GM21529 (cell line): ENCODE measurements around the gene C19orf73.
"Not testable (repeated sequence)": the region's sequence is repeated elsewhere in the genome, so short reads cannot be mapped to it uniquely, and the experiment has no call there.

ENCODE experiments used
- ATAC-seq: cut with Tn5 transposase; IDR thresholded peaks from one replicate; pipeline ENCODE4 v1.9.1; 2021; ENCODE audit not compliant: unreplicated experiment

Gene C19orf73

DNA sequence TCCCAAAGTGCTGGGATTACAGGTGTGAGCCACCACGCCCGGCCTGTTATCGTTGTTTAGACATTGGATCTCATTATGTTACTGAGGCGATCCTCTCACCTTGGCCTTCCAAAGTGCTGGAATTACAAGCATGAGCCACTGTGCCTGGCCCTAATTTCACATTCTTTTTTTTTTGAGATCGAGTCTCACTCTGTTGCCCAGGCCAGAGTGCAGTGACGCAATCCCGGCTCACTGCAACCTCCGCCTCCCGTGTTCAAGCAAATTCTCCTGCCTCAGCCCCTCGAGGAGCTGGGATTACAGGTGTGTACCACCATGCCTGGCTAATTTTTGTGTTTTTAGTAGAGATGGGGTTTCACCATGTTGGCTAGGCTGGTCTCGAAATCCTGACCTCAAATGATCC lies 4.3 kb upstream of the C19orf73 start:
- ATAC-seq = not testable (repeated sequence)

DNA sequence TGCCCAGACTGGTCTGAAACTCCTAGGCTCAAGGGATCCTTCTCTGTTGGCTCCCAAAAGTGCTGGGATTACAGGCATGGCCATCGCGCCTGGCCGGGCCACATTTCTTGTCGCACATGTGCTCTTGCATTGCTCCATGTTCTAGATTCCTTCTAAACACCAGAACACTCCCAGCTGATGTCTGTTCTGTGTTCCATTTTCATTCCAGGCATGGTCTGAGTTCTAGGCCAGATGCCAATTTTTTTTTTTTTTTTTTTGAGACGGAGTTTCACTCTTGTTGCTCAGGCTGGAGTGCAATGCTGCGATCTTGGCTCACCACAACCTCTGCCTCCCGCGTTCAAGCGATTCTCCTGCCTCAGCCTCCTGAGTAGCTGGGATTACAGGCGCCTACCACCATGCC lies 2.9 kb upstream of the C19orf73 start:
- ATAC-seq = not testable (repeated sequence)

DNA sequence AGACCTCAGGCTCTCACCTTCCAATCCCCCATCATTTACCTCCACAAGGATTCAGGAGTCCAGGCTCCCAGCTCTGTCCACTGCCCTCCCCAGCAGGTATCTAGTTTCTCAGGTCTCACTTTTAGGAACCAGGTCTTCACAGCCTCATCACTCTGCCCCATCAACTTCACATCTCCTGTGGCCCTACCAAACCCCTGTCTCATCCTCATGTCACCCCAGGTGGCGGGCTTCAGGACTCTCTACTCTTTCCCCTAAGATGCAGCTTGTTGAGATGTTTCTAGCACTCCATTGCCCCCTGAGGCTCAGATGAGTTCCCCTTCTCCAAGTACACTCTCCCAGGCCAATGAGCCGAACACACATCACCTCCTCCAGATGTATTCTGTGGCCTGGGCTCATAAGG lies 1.9 kb upstream of the C19orf73 start:
- no peak for ATAC-seq

DNA sequence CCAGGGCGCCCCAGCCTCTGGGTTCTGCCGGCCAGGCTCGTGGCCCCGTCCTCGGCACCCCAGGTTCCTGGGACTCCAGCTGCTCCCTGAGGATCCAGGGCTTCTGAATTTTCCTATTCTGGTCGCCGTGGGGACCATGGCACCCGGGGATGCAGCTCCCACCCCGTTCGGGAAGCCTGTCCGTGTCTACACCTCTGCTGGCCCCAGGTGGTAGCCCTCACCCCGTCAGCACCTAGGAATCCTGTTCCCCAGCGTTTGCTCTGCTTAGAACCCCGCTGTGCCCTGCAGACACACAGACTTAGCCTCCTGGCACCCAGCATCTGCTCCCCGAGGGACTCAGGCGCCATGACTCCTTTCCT lies 1.4 kb upstream of the C19orf73 start:
- no peak for ATAC-seq

DNA sequence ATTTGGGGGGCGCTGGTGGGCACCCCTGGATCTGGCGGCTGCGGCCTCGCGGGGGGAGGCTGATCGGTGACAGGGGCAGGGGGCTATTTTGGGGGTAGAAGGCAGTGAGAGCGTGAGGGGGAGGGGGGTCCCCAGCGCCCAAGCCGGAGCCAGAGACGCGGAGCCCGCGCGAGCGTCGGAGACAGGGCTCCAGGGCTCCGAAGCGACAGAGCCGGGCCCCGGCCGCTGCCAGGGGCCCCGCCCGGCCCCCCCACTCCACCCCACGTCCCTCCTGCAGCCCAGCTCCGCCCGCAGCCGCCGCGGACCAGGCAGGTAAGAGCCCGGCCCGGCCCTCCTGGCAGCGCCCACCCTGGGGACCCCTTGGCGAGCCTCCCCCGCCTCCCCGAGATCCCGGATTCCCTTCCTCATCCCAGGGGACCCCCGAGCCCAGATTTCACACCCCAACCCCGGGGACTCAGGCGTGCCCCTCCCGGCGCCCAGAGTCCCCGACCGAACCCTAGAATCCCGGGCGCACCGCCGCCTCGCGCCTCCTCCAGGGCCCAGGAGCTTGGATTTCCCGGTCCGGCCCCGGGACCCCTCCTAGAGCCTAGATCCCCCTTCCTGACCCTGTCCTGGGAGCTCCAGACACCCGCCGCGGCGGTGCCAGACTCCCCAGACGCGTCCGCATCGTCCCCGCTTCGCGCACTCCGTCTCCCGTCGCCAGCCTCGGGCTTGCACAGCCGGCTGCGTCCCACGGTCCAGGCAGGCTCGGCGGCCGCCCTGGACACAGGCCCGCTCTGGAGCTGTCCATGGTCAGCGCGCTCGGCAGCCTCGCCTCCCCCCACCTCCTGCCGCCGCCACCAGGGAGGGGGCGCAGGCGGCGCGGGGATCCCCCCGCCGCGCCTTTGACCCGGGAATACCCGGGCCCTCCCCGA lies 725 bp upstream of the C19orf73 start, which contains the start of gene PPFIA3:
Gene PPFIA3 (plus strand): TSS at position 134 of the 914 bp plus-strand sequence. CDS start 8,330 bp downstream, outside the sequence.
- no peak for ATAC-seq

DNA sequence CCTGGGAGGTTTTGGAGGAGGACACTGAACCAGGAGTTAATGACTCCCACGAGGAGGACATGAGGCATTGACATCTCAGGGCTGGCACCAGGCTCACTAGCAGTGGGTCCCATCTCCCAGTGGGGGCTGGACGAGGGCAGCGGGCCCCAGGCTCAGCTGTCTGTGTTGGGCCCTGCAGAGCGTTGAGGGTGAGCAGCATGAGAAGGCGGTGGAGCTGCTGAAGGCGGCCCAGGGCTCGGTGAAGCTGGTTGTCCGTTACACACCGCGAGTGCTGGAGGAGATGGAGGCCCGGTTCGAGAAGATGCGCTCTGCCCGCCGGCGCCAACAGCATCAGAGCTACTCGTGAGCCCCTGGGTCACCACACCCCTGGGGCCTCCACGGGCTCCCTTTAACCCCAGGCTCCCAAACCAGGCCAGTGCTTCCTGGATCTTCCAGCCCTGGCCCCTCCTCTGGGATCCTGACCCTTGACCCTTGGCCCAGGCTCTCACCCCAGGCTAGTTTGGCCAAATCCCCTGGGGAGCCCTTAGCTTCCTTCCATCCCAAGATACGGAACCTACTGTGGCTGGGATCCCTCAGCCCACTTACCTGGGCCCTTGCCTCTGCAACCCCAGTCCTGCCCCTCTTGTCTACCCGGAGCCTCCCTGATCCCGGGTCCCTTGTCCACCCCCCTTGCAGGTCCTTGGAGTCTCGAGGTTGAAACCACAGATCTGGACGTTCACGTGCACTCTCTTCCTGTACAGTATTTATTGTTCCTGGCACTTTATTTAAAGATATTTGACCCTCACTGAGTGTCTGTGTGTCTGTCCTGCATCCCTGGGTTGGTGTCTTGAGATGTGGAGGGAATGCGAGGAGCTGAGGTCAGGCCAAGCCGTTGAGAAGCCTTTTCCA lies 1.0 kb downstream of the C19orf73 start:
- no peak for ATAC-seq

DNA sequence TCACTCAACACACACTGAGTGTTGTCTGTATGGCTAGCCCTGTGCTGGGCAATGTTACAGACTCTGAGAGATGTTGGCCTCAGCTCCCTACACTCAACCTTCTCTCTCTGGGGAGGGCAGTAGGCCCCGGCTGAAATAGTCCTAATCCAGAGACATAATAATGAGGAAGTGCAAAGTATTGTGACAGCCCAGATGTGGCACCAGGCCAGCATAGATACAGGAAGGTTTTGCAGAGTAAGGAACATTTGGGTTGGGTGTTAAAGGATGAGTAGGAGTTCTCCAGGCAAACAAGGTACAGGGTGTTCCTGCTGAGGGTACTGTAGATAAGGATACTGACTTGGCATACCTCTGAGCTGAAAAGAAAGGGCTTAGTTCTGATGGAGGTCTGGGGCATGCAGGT lies 2.4 kb downstream of the C19orf73 start:
- ATAC-seq = no peak

DNA sequence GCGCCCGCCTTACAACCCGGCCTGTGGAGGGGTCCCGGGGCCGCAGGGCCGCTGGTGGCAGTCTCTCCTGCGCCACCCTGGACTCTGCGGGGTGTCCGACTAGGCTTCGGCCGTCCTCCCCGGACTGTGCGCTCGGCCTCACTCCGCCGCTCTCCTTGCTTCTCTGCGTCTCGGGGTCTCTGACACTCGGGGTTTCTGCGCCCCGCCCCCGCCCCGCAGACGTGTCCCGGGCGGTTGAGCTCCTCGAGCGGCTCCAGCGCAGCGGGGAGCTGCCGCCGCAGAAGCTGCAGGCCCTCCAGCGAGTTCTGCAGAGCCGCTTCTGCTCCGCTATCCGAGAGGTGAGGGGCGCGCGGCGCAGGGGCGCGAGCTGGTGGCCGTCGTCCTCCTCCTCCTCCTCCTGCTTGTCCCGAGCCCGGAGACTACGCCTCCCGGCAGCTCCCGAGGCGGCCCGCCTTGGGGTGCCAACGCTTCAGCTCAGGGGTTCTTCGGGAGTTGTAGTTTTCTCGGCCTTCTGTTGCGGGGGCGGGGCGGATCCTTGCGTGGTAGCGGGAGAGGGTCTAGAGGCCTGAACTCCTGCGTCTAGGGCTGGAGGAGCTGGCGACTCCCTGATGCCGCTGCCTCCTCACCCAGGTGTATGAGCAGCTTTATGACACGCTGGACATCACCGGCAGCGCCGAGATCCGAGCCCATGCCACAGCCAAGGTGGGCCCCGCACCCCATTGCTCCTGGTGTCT lies 4.1 kb downstream of the C19orf73 start:
- no peak for ATAC-seq

DNA sequence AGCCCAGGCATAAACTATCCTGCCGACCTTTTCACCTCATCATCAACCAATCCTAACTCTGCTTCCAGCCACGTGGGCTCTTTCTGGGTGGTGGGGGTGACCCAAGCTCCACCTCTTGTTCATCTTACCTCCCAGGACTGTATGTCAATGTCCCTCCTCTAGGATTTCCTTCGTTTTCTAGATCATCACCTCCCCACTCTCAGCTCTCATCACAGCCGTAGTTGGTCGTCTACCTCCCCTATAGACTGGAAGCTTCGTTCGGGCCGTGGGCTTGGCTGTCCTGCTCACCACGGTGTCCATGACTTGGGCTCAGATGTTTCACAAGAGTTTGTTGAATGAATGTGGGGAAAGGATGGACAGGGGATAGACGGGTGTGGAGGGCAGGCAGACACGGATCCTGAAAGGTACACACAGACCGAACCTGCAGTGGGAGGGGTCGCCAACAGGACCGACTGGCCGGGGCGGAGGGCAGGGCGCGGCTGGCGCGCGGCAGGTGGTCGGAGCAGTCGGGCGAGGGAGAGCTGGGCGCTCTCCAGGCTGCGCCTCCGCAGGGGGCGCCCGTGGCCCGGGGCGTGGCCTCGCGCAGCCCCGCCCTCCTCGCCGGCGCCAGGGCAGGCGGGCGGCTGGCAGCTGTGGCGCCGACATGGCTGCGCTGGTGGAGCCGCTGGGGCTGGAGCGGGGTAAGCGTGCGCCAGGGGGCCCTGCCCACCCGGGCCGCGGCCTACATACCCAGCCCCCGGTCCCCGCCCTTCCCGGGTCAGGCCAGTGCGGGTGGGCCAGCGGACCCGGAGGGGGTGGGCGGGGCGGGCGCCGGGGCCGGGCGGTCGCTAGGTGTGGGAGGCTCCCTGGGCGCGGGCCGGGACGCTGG lies 4.9 kb downstream of the C19orf73 start, which contains the start of gene LIN7B:
Gene LIN7B (plus strand): TSS at position 609 of the 868 bp plus-strand sequence. CDS start 35 bp downstream, at position 644.
- ATAC-seq = peak; percentile 55

DNA sequence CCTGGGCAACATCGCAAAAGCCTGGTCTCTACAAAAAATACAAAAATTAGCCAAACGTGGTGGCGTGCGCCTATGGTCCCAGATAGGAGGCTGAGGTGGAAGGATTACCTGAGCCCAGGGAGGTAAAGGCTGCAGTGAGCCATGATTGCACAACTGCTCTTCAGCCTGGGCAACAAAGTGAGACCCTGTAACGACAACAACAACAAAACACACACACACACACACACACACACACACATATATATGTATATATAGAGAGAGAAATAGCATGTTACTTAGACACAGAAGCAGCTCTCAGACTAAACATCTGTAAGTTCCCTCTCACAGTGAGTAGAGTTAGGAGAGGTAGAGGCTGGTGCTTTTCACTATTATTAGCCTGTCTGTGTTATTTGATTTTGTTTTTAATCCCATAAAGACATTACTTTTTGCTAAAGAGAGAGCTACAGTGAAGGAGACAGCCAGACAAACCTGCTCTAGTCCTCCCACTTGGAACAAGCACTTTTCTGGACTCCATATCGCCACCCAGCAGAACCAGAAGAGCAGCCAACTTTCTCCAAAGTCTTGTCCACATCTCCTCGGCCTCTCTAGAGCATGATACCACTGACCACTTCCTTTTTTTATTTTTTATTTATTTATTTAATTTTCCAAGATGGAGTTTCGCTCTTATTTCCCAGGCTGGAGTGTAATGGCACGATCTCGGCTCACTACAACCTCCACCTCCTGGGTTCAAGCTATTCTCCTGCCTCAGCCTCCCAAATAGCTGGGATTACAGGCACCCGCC lies 7.5 kb downstream of the C19orf73 start:
- ATAC-seq = no peak

DNA sequence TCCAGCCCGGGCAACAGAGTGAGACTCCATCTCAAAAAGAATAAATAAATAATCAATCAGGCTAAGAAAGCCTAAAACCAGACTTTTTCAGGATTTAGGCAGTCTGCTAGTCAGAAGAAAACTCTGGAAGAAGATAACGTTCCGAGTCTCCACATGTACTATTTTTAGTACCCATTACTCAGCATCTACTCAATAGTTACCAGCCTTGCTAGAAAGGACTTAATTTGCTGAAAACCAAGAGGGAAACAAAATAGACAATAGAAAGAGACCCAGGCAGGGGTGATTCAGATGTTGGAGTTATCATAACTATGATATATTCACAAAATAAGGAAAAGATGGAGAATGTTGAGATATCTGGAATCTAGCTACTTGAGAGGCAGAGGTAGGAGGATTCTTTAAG lies 8.4 kb downstream of the C19orf73 start:
- ATAC-seq = no peak

DNA sequence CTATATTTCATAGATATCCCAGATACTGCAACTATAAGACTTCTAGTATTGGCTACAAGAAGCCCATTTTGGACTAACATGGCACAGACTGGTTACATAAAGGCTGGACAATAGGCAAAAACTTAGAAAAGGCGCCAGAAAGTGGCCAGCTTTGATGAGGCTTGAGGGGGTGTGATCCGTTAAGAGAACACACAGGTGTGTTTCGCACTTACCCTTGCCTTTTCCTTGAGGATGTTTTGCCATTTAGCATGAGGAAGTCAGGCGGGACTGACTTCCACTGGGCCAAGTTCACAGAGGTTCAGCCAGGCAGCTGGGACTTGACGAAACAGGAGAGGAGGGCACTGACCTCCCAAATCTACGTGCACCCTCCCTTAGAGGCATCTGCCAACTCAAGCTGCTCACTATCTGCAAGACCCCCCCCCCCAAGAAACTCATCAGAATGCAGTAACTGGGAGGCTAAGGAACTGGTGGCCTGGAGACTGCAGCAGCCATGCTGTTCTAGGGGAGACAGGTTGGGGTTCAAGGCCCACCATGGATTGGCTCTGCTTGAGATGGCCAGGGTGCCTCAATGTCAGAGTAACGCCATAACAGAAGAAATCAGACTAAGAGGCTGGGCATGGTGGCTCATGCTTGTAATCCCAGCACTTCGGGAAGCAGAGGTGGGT lies 9.2 kb downstream of the C19orf73 start:
- ATAC-seq = no peak

DNA sequence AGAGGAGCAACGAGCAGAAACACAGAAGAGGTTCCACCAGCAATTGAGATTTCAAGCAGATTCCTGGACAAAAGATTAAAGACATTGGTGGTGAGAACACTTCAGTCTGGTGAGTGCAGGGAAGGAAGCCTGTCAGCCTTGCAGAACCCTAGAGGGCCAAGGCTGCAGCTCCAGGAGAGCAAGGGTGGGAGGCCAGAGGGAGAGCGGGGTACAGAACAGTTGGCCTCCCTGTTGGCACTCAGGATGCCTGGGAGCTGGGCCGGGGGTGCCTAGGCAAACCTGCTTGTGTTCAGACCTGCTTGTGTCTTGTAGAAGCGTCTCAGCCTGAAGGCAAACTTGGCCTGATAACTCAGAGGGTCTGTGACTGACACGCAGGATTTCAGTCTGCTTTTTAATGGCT lies 9.9 kb downstream of the C19orf73 start:
- ATAC-seq = no peak

DNA sequence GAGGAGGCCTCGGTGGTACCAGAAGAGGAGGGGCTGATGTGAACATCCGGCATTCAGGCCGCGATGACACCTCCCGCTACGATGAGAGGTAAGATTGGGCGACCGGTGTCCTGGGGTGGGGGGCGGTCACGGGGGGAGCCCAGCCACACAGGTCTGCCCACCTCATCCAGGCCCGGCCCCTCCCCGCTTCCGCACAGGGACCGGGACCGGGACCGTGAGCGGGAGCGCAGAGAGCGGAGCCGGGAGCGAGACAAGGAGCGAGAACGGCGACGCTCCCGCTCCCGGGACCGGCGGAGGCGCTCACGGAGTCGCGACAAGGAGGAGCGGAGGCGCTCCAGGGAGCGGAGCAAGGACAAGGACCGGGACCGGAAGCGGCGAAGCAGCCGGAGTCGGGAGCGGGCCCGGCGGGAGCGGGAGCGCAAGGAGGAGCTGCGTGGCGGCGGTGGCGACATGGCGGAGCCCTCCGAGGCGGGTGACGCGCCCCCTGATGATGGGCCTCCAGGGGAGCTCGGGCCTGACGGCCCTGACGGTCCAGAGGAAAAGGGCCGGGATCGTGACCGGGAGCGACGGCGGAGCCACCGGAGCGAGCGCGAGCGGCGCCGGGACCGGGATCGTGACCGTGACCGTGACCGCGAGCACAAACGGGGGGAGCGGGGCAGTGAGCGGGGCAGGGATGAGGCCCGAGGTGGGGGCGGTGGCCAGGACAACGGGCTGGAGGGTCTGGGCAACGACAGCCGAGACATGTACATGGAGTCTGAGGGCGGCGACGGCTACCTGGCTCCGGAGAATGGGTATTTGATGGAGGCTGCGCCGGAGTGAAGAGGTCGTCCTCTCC lies 11.1 kb downstream of the C19orf73 start:
- ATAC-seq = no peak

DNA sequence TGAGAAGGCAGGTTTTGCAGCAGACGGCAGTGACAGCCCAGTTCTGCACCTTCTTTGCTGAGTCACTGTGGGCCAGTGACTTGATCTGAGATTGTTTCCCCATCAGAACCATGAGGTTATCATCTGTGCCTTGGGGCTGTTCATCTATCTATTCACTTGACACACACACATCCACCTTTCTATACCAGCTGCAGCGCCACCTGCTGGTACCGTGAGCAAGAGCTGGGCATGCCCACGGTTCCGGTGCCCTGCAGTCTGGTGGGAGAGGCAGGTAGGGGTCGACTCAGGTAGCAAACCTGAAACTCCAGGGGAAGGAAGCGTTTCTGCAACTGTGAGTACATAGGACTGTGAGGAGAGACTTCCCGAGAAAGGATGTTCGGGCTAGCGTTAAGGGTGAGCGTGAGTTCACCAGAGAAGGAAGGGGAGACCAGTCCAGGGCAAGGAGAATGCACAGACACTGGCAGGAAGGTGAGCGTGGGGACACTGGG lies 12.3 kb downstream of the C19orf73 start:
- ATAC-seq = no peak

DNA sequence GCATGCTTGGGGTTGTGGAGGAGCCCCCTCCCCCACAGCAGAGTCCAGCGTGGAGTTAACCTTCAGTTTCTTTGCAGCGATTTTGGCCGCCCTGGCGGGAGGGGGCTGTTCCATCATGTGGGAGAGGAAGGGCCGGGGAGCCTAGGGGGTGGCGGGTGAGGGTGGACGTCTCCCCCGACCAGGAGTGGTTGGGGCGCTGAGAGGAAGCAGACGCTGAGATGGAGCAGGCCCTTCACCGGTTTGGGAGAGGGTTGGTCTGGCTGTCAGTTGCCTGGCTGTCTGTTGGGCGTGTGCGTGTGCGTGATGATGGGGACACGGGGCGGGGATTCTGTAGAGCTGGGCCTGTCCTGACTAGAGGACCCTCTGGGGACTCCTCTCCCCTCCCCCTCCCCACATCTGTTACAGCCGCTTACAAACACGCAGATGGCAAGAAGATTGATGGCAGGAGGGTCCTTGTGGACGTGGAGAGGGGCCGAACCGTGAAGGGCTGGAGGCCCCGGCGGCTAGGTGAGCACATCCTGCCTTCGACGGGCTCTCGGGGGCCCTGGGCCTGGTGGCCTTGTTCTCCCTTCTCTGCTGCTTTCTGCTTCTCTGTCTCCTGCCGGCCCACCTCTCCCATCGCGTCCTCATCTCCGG lies 14.6 kb downstream of the C19orf73 start:
- ATAC-seq = no peak
